Suppressor macrophage treated with lipopolysaccharide for 4 hours (primary cell): Measurements from ENCODE around the gene KCNJ5.

Experiments used
- DNase-seq: peaks from one replicate; pipeline ENCODE4 v3.0.0-alpha.2; 2020

Gene KCNJ5

DNA sequence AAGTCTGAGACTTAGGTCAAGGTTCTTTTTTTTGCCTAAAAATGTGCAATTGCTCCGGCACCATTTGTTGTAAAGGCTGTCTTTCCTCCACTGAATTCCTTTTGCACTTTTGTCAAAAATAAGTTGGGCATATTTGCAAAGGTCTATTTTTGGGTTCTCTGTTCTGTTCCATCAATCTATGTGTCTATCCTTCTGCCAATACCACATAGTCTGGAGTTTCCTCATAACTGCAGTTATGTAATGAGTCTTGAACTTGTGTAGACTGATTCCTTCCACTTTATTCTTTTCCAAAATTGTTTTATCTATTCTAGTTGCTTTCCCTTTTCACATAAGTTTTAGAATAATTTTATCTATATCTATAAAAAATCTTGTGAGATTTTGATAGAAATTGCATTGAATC lies 6.7 kb downstream of the KCNJ5 start:
- DNase-seq = no peak

DNA sequence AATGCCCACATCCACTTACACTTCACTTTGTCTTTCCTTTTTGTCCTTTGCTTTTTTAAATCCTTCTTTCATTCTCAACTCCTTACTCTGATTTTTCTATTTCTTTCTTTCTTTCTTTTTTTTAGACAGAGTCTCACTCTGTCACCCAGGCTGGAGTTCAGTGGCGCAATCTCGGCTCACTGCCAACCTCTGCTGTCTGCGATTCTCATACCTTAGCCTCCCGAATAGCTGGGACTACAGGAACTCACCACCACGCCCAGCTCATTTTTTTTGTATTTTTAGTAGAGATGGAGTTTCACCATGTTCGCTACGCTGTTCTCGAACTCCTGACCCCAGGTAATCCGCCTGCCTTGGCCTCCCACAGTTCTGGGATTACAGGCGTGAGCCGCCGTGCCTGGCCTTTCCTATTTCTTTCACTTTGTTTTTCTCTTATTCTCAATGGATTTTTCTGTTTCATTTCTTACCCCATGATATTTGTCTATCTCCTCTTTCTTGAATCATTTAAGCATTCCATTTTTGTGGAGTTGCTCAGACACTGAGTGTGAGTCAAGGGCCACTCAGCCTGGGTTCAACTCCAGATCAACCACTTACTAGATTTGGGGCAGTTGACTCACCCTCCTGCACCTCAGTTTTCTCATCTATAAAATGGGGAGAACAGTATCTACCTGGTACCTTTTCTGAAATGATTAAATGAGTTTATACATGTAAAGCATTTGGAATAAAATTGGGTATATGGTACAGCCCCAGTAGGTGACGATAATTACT lies 7.6 kb downstream of the KCNJ5 start:
- no peak for DNase-seq

DNA sequence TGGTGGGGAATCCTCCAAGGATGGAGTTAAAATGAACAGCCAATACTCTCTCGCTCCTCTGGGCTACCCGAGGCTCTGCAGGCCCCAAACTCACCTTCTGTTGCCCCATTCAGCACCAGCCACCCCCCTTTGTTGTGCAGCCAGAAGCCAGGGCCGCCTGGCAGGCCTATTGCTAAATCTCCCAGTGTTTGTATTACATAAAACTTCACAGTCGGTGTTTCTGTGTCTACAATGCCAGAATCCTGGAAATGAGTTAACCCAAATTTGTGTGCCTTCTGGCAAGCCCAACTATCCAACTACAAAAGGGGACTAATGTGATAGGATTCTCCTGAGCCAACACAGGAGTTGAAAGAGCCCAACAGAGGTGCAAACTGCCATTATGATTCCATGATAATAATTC lies 9.3 kb downstream of the KCNJ5 start:
- DNase-seq = no peak

DNA sequence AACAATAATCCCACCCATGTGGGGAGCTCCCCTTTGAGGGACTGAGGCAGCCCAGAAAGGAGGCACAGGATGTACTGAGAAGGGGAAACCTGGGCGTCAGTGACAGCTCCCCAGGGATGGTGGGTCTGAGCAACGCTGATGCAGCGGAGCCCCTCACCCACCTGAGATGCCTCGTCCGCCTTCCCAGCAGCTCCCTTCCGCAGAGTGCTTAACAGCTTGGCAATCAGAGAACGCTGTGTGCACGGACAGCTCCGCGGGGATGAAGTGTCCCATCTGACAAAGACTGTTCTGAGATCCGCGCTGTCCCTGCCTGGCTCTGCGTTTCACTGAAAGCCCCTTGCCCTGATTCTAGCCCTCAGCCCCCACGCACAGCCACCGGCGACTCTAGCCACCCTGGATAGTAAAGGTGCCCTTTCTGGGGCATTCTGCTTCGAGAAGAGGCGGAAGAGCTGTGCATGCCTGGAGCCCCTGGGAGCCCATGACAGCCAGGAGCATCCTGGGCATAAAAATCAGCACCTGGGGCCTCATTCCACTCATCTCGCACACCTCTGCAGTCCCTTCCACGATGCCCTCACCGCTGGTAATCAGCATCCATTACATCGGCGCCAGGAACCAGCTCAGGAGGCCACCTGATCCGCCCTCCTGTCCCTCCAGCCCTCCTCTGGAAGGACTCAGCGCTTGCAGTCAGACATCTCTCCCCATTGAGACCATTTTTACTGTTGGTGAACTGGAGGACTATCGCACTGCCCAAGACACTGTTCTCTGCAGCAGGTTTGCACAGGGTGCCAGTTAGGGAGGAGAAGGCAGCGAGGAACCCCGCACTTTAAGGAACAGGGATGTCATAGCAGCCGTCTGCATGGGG lies 10.7 kb downstream of the KCNJ5 start:
- DNase-seq = no peak

DNA sequence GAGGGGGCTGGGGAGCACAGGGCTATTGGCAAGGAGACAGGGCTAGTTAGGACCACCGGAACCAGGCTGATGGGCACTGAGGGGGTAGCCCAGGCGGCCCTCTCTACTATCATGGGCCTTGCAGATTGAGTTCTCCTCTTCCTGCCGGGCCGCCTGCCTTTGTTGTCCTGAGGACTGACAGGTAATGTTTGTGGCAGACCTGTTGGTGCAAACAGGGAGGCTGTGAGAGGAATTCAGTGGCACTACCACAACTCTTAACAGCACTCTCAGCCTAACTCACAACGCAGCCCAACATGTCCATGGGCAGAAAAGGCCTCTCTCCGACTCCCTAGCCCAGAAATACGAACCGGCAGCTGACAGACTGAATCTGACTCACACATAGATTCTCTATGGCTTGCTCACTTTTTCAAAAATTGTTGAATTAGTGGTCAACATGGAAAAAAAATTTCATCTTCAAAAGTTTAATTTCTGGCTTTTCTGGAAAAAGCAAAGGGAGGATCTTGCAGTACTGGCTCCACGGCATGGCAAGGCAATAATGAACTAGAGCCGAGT lies 11.4 kb downstream of the KCNJ5 start:
- DNase-seq = no peak

DNA sequence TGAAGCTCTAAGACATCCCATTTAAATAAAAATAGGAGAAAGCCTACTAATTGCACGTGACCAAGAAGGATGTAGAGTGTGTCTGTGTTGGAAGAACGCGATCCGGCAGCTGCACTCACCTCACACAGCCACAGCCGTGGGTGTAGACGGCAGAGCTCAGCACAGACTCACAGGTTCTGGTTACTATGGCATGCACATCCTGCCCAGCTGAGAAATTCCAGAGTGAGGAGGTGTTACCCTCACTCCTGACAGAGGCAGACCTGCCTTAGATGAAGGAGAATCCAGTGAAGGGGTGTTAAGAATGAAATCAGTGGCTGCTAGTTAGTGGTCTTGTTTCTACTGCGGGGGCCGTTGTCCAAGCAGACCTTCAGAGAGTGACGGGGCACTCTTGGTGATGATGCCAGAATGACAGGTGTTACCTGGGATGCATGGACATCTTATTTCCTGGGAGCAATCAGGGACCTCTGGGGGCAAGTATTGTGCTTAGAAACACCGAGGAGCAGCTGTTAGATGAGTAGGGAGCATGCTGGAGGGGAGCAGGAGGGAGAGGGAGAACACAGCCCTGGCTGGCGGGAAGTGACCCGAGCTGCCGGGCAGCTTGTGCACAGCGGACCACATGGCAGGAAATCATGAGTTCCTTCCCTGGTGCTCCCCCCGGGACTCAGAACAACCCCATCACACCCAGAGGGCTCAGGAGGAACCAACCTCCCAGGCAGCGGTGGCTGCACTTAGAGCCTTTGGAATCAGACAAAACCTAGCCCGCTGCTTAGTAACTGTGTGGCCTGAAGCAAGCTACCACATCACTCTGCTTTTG lies 12.3 kb downstream of the KCNJ5 start:
- peak; percentile 80 for DNase-seq

DNA sequence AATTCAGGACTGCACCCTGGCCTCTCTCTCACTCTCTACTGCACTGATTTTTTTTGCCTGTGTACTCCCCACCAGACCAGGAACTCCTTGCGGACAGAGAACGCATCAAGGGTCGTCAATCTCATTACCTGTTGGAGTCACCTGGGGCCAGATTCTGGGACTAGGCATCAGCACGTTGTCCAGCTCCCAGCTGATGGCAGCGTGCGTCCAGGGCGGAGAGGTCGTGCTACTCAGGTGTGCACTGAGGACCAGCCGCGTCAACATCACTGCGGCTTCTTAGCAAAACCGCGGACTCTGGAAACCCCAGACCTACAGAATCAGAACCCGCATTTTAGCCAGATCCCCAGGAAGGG lies 13.1 kb downstream of the KCNJ5 start:
- DNase-seq = no peak

DNA sequence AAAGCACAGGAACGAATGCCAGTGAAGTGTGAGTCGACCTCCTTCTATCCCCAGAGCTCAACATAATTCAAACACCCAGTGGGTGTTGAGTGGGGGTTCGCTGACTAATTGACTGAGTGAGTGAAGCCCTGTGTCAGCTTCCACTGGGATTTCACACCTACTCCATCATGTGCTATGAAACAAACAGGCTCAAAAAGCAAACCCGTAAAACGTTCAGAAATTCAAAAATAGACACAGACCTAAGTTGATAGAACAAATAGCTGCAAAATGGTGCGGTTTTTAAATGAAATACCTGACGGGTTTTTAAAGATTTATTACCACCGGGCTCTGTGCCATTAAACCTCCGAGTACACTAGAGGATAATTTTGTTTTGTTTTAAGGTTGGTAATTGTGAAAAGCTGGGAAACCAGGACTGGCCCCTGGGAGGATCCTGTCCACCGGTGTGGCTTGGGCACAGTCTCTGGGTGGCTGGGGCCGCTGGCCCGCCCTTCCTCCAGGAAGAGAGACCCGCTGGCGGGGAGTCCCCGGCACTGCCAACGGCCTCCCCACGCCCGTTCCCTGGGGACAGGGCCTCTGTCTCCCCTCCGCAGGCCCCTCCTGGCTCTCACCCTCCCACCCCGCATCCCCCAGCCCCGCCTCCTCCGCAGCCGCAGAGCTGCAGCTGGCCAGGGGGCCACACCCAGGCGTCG lies 13.6 kb downstream of the KCNJ5 start:
- DNase-seq = peak; percentile 74

DNA sequence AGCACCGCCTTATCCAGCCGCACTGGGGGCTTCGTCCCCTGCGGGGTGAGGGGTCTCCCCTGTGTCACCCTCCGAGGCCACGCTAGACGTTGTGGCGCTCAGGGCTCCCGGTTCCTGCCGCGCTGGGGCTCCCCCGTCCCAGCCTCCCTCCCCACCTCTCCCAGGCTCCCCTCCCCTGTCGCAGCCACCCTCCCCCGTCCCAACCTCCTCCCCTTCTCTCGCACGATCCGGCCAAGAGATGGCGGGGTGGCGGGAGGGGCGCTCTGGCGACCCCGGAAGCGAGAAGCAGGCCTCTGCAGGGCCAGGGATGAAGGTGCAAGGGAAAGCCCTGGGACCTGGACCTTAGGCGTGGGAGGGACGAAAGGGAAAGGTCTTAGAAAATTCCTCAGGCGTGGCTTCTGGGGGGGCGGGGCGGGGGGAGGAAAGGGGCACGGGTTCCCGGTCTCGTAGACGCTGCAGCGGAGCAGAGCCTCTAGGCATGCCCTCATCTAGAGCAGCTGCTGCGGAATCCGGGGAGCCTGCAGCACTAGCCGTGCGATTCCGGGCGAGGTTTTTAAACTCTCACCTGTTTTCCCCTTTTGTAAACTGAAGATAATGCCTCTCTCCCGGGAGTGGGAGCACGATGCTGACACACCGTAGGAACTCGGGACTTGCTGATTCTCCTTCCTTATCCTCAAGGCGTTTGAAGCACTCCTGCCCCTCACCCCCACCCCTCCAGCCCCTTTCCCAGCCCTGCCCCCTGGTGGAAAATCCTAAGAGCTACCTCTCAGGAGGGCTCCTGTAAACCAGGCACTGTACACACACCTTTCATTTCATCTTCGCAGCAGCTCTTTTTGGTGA lies 14.4 kb downstream of the KCNJ5 start:
- DNase-seq = peak; percentile 70

DNA sequence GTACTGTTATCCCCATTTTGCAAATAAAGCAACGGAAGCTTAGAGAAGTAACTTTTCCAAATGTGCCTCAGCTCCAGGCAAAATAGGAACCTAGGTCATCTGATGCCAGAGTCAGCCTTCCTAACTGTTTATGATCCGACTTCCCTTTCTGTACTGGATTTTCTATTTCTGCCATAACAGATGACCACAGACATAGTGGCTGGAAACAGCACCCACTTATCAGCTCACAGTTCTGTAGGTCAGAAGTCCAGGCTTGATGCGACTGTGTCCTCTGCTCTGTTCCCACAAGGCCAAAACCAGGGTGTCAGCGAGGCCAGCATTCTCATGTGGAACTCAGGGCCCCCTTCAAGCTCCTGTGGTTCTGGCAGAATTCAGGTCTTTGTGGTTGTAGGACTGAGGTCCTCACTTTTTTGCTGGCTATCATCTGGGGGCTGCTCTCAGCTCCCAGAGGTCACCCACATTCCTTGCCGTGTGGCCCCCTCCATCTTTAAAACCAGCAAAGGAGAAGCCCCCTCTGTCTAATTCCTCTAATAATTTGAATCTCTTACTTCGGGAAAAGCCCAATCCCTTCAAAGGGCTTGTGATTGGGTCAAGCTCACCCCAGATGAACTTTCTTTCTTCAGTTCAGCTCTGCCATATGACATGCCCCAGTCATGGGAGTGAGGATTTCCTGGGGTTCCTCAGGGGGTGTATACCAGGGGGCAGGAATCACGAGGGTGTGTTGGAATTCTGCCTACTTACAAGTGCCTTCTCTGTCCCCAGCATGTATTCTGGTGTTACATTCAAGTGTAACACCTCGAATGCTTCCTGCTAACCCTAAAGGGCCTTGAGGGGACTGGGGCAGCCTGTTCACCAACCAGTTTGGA lies 15.3 kb downstream of the KCNJ5 start:
- DNase-seq = peak; percentile 84

DNA sequence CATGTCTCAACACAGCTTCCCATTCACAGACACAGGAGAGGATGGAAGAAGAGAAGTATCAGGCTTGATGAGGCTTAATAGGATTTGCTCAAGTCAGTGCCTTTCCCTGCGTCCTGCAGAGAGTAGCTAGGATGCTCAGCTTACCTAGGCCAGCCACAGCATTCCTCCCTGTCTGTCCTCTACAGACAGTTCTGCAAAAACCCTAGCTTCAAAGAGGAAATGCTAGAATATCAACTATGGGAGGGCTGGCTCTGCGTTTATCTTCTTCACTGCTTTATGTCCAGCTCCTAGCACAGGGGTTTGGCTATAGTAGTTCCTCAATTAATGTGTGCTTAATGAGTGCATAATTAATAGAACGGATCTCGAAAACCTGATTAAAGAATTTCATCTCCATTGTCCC lies 16.4 kb downstream of the KCNJ5 start:
- no peak for DNase-seq

DNA sequence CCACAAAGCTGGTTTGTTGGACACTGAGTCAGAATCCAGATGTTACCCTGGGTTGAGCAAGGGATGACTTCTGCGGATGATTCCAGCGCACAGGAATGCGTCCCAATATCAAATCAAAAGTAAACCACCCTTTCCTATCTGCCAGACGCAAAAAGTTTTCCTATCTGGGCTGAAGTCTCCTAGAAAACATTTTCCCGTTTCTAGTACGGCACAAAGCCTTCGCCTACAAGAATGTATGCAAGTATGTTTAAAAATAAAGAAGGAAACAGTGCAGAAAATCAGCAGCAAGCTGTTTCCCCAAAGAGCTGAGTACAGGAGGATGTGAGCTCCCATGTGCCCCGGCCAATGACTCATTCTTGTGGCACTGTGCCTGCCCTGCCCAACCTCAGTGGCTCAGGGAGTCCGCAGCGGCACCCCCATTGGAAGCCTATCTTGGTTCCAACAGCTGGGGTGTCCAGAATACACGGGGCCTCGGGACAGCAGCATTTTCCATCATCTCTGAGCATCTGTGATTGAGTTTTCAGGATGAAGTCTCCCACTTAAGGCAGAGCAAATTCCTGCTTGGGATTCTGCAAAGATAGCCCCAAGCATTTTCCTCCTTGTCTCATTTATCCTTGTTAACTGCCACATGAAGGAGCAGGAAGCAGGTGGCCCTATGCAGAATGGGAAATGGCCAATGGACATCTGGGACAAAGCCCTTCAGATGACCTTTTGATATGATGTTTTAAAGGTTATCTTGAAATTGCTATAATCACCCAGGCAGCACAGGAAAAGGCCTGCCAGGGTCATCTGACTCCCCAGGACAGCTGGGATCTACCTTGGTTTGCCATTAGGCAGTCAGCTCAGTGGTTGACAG lies 17.5 kb downstream of the KCNJ5 start:
- peak; percentile 78 for DNase-seq

DNA sequence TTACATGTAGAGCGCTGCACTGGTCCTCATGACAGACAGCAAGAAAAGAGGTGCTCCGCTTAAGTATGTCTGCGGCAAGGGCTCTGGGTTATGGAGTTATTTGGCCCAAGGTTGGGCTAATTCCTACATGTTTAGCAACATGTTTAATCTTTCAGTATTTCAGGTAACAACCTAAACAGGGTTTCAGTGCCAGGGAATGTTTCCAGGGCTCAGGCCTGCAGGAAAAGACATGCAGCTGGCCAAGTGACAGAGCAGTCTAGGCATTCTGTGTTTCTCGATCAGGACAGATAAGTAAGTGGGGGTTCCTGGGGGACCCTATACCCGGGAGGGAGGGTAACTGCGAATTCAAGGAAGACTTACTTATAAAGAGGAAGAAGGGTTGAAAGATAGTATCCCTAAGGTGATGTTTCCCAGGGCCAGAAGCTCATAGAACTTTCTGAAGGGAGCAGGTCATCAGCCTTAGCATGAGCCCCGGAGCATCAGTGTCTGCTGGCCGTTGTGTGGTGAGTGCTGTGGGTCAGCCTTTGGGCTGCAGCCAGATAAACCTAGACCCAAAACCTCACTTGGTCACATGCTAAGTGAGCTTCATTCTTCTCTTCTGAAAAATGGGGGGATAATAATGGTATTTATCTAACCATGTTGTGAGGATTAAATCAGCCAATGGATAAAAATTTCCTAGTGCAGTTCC lies 18.4 kb downstream of the KCNJ5 start:
- DNase-seq = no peak

DNA sequence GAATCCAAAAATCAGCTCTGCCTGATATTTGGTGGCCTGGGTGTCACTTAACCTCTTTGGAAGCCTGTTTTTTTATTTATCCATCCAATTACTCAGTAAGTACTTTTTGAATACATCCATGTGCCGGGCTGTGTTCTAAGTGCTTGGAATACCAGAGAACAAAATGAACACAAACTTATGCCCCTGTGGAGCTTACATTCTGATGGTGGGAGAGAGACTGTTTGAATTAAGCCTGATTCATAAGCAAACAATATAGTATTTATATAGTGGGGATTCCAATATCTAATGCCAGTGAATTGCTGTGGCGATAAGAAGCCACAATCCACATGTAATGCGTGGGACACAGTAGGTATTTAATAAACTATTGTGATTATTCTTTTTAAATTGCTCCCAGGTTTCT lies 19.4 kb downstream of the KCNJ5 start:
- DNase-seq = no peak

DNA sequence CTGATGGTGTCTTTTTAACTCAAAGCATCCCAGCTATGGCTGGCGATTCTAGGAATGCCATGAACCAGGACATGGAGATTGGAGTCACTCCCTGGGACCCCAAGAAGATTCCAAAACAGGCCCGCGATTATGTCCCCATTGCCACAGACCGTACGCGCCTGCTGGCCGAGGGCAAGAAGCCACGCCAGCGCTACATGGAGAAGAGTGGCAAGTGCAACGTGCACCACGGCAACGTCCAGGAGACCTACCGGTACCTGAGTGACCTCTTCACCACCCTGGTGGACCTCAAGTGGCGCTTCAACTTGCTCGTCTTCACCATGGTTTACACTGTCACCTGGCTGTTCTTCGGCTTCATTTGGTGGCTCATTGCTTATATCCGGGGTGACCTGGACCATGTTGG lies 20.1 kb downstream of the KCNJ5 start:
- DNase-seq = no peak

DNA sequence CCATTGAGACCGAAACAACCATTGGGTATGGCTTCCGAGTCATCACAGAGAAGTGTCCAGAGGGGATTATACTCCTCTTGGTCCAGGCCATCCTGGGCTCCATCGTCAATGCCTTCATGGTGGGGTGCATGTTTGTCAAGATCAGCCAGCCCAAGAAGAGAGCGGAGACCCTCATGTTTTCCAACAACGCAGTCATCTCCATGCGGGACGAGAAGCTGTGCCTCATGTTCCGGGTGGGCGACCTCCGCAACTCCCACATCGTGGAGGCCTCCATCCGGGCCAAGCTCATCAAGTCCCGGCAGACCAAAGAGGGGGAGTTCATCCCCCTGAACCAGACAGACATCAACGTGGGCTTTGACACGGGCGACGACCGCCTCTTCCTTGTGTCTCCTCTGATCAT lies 20.5 kb downstream of the KCNJ5 start:
- DNase-seq = no peak

DNA sequence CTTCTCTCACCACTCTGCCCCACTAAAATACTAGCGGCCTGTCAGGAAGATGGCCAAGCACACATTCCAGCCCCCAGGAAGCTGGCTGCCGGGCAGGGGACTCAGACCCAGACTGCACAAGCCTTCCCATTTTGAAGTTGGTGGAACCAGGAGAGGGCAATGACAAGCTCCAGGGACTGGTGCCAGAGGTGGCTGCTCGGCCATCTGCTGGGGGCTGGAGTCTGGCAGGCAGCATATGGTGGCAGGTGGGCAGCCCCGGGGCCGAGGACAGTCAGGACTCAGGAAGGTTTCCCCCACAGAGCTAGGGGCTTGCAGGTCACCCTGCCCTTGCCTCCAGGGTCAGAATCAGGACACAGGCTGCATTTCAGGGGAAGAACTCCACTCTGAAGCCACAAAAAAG lies 22.6 kb downstream of the KCNJ5 start:
- no peak for DNase-seq

DNA sequence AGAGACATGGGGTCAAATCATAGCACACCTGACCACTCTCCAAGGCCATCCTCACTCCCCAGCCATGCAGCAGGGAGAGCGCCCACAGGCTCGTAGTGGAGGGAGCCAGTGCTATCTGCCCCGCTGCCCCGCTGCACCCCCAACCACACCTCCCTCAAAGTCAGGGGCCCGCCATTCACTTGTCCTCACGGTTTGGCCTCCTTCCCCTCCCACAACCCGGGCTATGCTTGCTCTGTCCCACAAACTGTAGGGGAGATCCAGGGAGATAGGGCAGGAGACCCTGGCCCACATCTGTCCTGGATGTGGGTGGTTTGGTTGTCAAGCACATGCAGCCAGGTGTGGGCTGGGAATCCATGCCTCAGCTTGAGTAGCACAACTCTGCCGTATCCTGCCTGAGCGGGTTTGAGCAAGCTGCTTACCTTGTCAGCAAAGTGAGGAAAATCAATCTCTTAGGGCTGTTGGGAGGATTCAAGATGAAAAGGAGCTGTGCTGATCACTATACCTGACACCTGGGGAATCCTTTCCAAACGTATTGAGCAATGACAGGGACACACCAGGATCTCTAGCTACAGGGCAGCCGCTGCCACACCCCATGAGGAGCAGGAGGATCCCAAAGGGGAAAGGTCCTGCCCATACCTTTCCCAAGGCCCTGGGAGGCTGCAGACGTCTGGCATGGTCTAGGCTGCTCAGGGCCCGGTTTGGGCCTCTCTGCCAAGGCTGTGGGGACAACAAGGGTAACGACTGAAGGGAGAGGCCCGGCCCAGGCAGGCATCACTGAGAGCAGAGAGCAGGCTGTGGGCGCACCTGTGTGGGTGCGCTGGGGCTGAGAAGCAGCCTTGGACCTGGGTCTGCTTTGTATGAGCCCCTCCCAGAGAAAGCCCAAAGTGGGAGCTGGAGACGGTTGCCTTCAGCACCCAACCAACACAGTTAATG lies 23.3 kb downstream of the KCNJ5 start:
- no peak for DNase-seq
